GM12878 (cell line): ENCODE data around the gene HIP1. TPM values are rescaled to one million over a fixed set of nuclear protein-coding genes. Genes with fewer than 3 reads are reported as not detected.

Experiments used
- ATAC-seq: fragments of 200-7000 bp; cut with Tn5 transposase; 3 replicates; pipeline ENCODE4 v1.9.1; 2020; ENCODE audit warnings: mild to moderate bottlenecking, moderate library complexity
- BruUV-seq: library from RNA; stranded (reverse); fragments of 400-500 nt; replicated peaks from 2 replicates; lab custom pipeline; 2021; lab: Mats Ljungman, UMichigan
- CTCF ChIA-PET: fragments of 300-600 bp; sonication (Branson Sonifier 250); formaldehyde crosslinking; extraction: SDS; loops from one replicate; lab custom pipeline; 2021; ENCODE audit warnings: inconsistent platforms; lab: Yijun Ruan, JAX
- POLR2A ChIA-PET: fragments of 350-600 bp; formaldehyde crosslinking; extraction: SDS; loops from one replicate; lab custom pipeline; 2021; ENCODE audit warnings: inconsistent platforms; lab: Charles Lee
- RAD21 ChIA-PET: fragments of 300-600 bp; sonication (Branson Sonifier 250); formaldehyde crosslinking; loops from one replicate; lab custom pipeline; 2023; ENCODE audit warnings: antibody characterized with exemption; ENCODE audit not compliant: unreplicated experiment; lab: Charles Lee
- SMC1A ChIA-PET: fragments of 300-600 bp; sonication (Branson Sonifier 250); formaldehyde crosslinking; loops from one replicate; lab custom pipeline; 2023; ENCODE audit not compliant: unreplicated experiment, uncharacterized antibody; lab: Charles Lee
- DNase-seq: peaks from one replicate; pipeline ENCODE4 v3.0.0-alpha.2; 2011; ENCODE audit warnings: low read depth, low spot score
- FAIRE-seq: peaks from 3 replicates; lab custom pipeline; 2011; peaks lifted over from hg19 to GRCh38; lab: Jason Lieb, UNC
- H2AFZ ChIP-seq: 2 replicates; pipeline ENCODE4 v1.6.0; 2011; ENCODE audit warnings: low read depth, low read length, control low read depth; ENCODE audit not compliant: control insufficient read depth
- H3K27ac ChIP-seq: 2 replicates; pipeline ENCODE4 v1.5.1; 2011; ENCODE audit warnings: control low read depth; ENCODE audit not compliant: control insufficient read depth, insufficient read depth
- H3K27me3 ChIP-seq, 2 experiments: replicated peaks in 1 of 2; 2 replicates each; pipeline versions ENCODE4 v1.6.0 to v1.6.1; 2011; ENCODE audit warnings: low read length in 1 of 2; ENCODE audit not compliant: control insufficient read depth in 2 of 2, insufficient read depth in 2 of 2
- H3K36me3 ChIP-seq, 2 experiments: 2 replicates each; pipeline ENCODE4 v1.5.1; 2011; ENCODE audit warnings: low read length in 1 of 2; ENCODE audit not compliant: control insufficient read depth in 2 of 2, insufficient read depth in 2 of 2
- H3K4me1 ChIP-seq: 2 replicates; pipeline ENCODE4 v1.6.1; 2011; ENCODE audit warnings: mild to moderate bottlenecking, low read length, moderate library complexity, mixed read lengths; ENCODE audit not compliant: control insufficient read depth, insufficient read depth
- H3K4me2 ChIP-seq: 2 replicates; pipeline ENCODE4 v1.6.0; 2011; ENCODE audit warnings: control low read depth; ENCODE audit not compliant: control insufficient read depth, insufficient read depth
- H3K4me3 ChIP-seq: fragments of 200-600 bp; sonication (generic); 2 replicates; pipeline ENCODE4 v1.5.1; 2016
- H3K79me2 ChIP-seq: 2 replicates; pipeline ENCODE4 v1.6.0; 2011; ENCODE audit warnings: low read length; ENCODE audit not compliant: control insufficient read depth, insufficient read depth
- H3K9ac ChIP-seq: 2 replicates; pipeline ENCODE4 v1.8.0; 2011; ENCODE audit warnings: low read length, control low read depth, mixed read lengths; ENCODE audit not compliant: control insufficient read depth, insufficient read depth
- H3K9me3 ChIP-seq: replicated peaks from 3 replicates; pipeline ENCODE4 v1.5.1; 2011; ENCODE audit warnings: mild to moderate bottlenecking, low read length; ENCODE audit not compliant: control insufficient read depth, insufficient read depth
- H4K20me1 ChIP-seq: 2 replicates; pipeline ENCODE4 v1.6.0; 2011; ENCODE audit not compliant: control insufficient read depth, insufficient read depth
- KLF5 ChIP-seq: fragments of 450-650 bp; IDR thresholded peaks from 2 replicates; pipeline ENCODE4 v1.6.1; 2014; ENCODE audit warnings: mild to moderate bottlenecking; ENCODE audit not compliant: partially characterized antibody
- POLR2AphosphoS5 ChIP-seq: IDR thresholded peaks from 2 replicates; pipeline ENCODE4 v1.6.1; 2011; ENCODE audit warnings: mild to moderate bottlenecking, low read length, inconsistent platforms
- RFX5 ChIP-seq: IDR thresholded peaks from 2 replicates; pipeline ENCODE4 v1.6.1; 2011; ENCODE audit warnings: low read depth, low read length, improper control_type of control experiment
- ZBED1 ChIP-seq: IDR thresholded peaks from 2 replicates; pipeline ENCODE4 v1.6.1; 2016; ENCODE audit warnings: borderline replicate concordance
- WGBS: methylation state at CpG from one replicate; pipeline ENCODE4 v1.1.6; 2016; ENCODE audit warnings: low lambda C conversion rate; ENCODE audit not compliant: insufficient replicate concordance, insufficient coverage; ENCODE audit errors: missing lambda C conversion rate; 5-methylcytosine and 5-hydroxymethylcytosine counted together
- in situ Hi-C: fragments of 300-500 bp; cut with MboI; formaldehyde crosslinking; loops from 9 replicates; pipeline ENCODE4 v1.14.3; 2018; ENCODE audit warnings: mixed read lengths
- intact Hi-C: fragments of 100-400 bp; cut with micrococcal nuclease; formaldehyde crosslinking; loops from one replicate; pipeline ENCODE4 v1.14.2; 2022; ENCODE audit not compliant: unreplicated experiment
- polyA plus RNA-seq, 11 experiments: library from polyadenylated mRNA; depleted of rRNA in 4 of 11; unstranded in 6 of 11; stranded (reverse) in 5 of 11; fragments of >200 nt; fragmentation: Nextera tagmentation in 4 of 11; fragmentation: Illumina TruSeq in 1 of 11; extraction: Ambion mirVana in 4 of 11; extraction: Trizol in 1 of 11; gene quantifications; 1 replicate in 1 of 11; 2 replicates in 10 of 11; pipeline versions ENCODE4 v1.2.1 to v1.2.3, GENCODE V29; 2011 to 2016; ENCODE audit warnings: inconsistent platforms in 2 of 11, missing spikeins in 2 of 11, low read depth in 1 of 11
- total RNA-seq, 4 experiments: library from RNA; depleted of rRNA in 3 of 4; stranded (reverse); fragments of >200 nt in 3 of 4; fragmentation: Illumina TruSeq in 1 of 4; extraction: Trizol in 1 of 4; gene quantifications; 2 replicates each; pipeline versions ENCODE4 v1.2.1 to v1.2.3, GENCODE V29; 2013 to 2021
- TF ChIP-seq, protein P1 (sequence below): fragments of 450-650 bp; IDR thresholded peaks from 2 replicates; pipeline ENCODE4 v1.6.1; 2017; ENCODE audit warnings: mild to moderate bottlenecking
- TF ChIP-seq, protein P2 (sequence below): fragments of 450-650 bp; conservative IDR thresholded peaks from 2 replicates; pipeline ENCODE4 v1.6.1; 2017; ENCODE audit warnings: mild to moderate bottlenecking, moderate library complexity
- TF ChIP-seq, protein P3 (sequence below): fragments of 450-650 bp; IDR thresholded peaks from 2 replicates; pipeline ENCODE4 v1.6.1; 2017; ENCODE audit warnings: mild to moderate bottlenecking, moderate library complexity
- TF ChIP-seq, protein P4 (sequence below): fragments of 150-350 bp; IDR thresholded peaks from 2 replicates; pipeline ENCODE4 v1.6.1; 2014; ENCODE audit warnings: mild to moderate bottlenecking, low read depth, low read length
- TF ChIP-seq, protein P5 (sequence below): IDR thresholded peaks from 2 replicates; pipeline ENCODE4 v1.6.1; 2012; ENCODE audit warnings: mild to moderate bottlenecking, low read depth, low read length

HIP1 gene
- total and polyA plus RNA-seq, 10 of the 15 experiments (the other 5 are each of a cell fraction or from before 2014, with no cell fraction given) = 1.2 to 9.7 (median 3.2) TPM

DNA sequence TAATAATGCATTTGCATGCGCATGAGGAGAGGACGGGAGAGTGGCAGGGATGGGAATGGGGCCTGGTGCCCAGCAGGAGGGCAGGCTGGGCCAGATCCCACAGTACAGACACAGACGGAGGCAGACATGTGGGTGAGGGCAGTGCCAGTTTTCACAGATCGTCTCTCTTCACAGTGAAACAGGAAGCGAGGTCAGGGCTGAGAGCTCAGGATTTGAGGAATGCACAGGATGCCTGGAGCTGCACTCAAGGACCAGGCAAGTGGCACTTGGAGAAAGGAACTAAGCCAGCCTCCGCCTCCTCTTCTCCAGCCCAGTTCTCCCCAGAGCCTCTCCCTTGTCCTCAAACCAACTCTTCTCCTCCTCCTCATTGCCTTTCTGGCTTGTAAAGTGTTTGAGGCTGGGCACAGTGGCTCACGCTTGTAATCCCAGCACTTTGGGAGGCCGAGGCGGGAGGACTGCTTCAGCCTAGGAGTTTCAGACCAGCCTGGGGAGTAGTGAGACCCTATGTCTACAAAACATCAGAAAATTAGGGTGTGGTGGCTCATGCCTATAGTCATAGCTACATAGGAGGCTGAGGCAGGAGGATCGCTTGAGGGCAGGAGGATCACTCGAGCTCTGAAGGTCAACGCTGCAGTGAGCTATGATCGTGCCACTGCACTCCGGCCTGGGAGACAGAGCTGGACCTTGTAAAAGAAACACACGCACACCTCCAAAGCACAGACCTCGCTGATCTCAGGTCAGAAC is 115.2 kb downstream of the HIP1 start:
- no peak overlapping the region for H3K27ac ChIP-seq
- no peaks in the 10 kb centered on the region for H3K79me2 ChIP-seq
- no peak for DNase-seq
- in situ Hi-C loops = no loop called here
- H3K9me3 ChIP-seq = peaks cover 5% of the 10 kb centered on the region; the same call in 2 of the 3 replicates
- H4K20me1 ChIP-seq = no peaks in the 10 kb centered on the region
- H3K9ac ChIP-seq = no peak overlapping the region
- intact Hi-C loops = no loop called here
- H3K4me1 ChIP-seq = peaks cover 13% of the 10 kb centered on the region
- no peaks in the 10 kb centered on the region for H3K27me3 ChIP-seq
- H3K36me3 ChIP-seq = no peaks in the 10 kb centered on the region
- BruUV-seq = no TSS peak
- ChIA-PET SMC1A (no interaction called here), CTCF (interaction anchor here (0.5 kb wide), 1 partner anchor 92 kb away, joined by 4 read pairs; no protein-coding TSS in a partner anchor), RAD21 (no interaction called here), POLR2A (no interaction called here)
- no peak overlapping the region for H3K4me2 ChIP-seq
- WGBS = 80% methylated on average over 16 of the region's 16 CpGs
- no peak overlapping the region for H2AFZ ChIP-seq
- FAIRE-seq = no peak
- no peak for ATAC-seq
- H3K4me3 ChIP-seq = no peak overlapping the region
- TF ChIP-seq POLR2AphosphoS5 (no peak), ZBED1 (no peak), RFX5 (no peak), KLF5 (no peak)
- TF ChIP-seq, protein P1, sequence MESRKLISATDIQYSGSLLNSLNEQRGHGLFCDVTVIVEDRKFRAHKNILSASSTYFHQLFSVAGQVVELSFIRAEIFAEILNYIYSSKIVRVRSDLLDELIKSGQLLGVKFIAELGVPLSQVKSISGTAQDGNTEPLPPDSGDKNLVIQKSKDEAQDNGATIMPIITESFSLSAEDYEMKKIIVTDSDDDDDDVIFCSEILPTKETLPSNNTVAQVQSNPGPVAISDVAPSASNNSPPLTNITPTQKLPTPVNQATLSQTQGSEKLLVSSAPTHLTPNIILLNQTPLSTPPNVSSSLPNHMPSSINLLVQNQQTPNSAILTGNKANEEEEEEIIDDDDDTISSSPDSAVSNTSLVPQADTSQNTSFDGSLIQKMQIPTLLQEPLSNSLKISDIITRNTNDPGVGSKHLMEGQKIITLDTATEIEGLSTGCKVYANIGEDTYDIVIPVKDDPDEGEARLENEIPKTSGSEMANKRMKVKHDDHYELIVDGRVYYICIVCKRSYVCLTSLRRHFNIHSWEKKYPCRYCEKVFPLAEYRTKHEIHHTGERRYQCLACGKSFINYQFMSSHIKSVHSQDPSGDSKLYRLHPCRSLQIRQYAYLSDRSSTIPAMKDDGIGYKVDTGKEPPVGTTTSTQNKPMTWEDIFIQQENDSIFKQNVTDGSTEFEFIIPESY = no peak
- TF ChIP-seq, protein P2, sequence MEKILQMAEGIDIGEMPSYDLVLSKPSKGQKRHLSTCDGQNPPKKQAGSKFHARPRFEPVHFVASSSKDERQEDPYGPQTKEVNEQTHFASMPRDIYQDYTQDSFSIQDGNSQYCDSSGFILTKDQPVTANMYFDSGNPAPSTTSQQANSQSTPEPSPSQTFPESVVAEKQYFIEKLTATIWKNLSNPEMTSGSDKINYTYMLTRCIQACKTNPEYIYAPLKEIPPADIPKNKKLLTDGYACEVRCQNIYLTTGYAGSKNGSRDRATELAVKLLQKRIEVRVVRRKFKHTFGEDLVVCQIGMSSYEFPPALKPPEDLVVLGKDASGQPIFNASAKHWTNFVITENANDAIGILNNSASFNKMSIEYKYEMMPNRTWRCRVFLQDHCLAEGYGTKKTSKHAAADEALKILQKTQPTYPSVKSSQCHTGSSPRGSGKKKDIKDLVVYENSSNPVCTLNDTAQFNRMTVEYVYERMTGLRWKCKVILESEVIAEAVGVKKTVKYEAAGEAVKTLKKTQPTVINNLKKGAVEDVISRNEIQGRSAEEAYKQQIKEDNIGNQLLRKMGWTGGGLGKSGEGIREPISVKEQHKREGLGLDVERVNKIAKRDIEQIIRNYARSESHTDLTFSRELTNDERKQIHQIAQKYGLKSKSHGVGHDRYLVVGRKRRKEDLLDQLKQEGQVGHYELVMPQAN = no peak
- TF ChIP-seq, protein P3, sequence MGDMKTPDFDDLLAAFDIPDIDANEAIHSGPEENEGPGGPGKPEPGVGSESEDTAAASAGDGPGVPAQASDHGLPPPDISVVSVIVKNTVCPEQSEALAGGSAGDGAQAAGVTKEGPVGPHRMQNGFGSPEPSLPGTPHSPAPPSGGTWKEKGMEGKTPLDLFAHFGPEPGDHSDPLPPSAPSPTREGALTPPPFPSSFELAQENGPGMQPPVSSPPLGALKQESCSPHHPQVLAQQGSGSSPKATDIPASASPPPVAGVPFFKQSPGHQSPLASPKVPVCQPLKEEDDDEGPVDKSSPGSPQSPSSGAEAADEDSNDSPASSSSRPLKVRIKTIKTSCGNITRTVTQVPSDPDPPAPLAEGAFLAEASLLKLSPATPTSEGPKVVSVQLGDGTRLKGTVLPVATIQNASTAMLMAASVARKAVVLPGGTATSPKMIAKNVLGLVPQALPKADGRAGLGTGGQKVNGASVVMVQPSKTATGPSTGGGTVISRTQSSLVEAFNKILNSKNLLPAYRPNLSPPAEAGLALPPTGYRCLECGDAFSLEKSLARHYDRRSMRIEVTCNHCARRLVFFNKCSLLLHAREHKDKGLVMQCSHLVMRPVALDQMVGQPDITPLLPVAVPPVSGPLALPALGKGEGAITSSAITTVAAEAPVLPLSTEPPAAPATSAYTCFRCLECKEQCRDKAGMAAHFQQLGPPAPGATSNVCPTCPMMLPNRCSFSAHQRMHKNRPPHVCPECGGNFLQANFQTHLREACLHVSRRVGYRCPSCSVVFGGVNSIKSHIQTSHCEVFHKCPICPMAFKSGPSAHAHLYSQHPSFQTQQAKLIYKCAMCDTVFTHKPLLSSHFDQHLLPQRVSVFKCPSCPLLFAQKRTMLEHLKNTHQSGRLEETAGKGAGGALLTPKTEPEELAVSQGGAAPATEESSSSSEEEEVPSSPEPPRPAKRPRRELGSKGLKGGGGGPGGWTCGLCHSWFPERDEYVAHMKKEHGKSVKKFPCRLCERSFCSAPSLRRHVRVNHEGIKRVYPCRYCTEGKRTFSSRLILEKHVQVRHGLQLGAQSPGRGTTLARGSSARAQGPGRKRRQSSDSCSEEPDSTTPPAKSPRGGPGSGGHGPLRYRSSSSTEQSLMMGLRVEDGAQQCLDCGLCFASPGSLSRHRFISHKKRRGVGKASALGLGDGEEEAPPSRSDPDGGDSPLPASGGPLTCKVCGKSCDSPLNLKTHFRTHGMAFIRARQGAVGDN = no peak
- TF ChIP-seq, protein P4, sequence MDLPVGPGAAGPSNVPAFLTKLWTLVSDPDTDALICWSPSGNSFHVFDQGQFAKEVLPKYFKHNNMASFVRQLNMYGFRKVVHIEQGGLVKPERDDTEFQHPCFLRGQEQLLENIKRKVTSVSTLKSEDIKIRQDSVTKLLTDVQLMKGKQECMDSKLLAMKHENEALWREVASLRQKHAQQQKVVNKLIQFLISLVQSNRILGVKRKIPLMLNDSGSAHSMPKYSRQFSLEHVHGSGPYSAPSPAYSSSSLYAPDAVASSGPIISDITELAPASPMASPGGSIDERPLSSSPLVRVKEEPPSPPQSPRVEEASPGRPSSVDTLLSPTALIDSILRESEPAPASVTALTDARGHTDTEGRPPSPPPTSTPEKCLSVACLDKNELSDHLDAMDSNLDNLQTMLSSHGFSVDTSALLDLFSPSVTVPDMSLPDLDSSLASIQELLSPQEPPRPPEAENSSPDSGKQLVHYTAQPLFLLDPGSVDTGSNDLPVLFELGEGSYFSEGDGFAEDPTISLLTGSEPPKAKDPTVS = no peak
- TF ChIP-seq, protein P5, sequence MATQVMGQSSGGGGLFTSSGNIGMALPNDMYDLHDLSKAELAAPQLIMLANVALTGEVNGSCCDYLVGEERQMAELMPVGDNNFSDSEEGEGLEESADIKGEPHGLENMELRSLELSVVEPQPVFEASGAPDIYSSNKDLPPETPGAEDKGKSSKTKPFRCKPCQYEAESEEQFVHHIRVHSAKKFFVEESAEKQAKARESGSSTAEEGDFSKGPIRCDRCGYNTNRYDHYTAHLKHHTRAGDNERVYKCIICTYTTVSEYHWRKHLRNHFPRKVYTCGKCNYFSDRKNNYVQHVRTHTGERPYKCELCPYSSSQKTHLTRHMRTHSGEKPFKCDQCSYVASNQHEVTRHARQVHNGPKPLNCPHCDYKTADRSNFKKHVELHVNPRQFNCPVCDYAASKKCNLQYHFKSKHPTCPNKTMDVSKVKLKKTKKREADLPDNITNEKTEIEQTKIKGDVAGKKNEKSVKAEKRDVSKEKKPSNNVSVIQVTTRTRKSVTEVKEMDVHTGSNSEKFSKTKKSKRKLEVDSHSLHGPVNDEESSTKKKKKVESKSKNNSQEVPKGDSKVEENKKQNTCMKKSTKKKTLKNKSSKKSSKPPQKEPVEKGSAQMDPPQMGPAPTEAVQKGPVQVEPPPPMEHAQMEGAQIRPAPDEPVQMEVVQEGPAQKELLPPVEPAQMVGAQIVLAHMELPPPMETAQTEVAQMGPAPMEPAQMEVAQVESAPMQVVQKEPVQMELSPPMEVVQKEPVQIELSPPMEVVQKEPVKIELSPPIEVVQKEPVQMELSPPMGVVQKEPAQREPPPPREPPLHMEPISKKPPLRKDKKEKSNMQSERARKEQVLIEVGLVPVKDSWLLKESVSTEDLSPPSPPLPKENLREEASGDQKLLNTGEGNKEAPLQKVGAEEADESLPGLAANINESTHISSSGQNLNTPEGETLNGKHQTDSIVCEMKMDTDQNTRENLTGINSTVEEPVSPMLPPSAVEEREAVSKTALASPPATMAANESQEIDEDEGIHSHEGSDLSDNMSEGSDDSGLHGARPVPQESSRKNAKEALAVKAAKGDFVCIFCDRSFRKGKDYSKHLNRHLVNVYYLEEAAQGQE = no peak
